Ishikawa (cell line): Measurements from ENCODE around the gene TRMT10B.

Source experiments
- CREB1 ChIP-seq: IDR thresholded peaks from 2 replicates; pipeline ENCODE4 v1.6.1; 2012; ENCODE audit warnings: low read depth
- EP300 ChIP-seq: IDR thresholded peaks from 2 replicates; pipeline ENCODE4 v1.6.1; 2012; ENCODE audit warnings: borderline replicate concordance
- FOXM1 ChIP-seq: IDR thresholded peaks from 2 replicates; pipeline ENCODE4 v1.6.1; 2012; ENCODE audit warnings: low read depth, borderline replicate concordance
- RAD21 ChIP-seq: IDR thresholded peaks from 2 replicates; pipeline ENCODE4 v1.6.1; 2012; ENCODE audit warnings: low read depth
- TEAD4 ChIP-seq: IDR thresholded peaks from 2 replicates; pipeline ENCODE4 v1.6.1; 2012
- ZBTB7A ChIP-seq: IDR thresholded peaks from 2 replicates; pipeline ENCODE4 v1.6.1; 2012; ENCODE audit warnings: low read depth
- TF ChIP-seq, protein P1 (sequence below): IDR thresholded peaks from 2 replicates; pipeline ENCODE4 v1.6.1; 2012

DNA sequence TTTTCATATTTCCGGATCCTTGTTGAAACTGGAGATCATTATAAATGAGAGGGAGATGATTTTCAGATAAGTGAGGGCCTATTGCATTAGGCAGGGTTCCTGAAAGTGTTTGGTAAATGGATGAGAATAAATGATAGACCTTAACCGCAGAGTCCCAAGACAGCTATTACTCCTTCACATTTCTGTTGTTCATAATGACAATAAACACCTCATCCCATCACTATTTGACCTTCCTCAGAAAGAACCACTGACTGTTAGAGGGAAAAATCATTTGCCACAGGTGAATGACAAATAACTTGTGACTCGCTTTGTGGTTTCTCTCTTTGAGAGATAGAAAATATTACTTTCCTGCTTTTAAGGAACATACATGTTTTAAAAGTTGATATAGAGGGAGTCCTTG lies 47.3 kb upstream of the TRMT10B start:
- TF ChIP-seq, protein P1, sequence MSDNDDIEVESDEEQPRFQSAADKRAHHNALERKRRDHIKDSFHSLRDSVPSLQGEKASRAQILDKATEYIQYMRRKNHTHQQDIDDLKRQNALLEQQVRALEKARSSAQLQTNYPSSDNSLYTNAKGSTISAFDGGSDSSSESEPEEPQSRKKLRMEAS: no peak
- TF ChIP-seq ZBTB7A (no peak), FOXM1 (no peak), EP300 (no peak), TEAD4 (no peak), CREB1 (no peak), RAD21 (no peak)
